HG03095 (cell line): ENCODE data around the gene HEATR9.
"Not testable (repeated sequence)": the region's sequence is repeated elsewhere in the genome, so short reads cannot be mapped to it uniquely, and the experiment has no call there.

Experiments used
- ATAC-seq: cut with Tn5 transposase; IDR thresholded peaks from one replicate; pipeline ENCODE4 v1.9.1; 2021; ENCODE audit warnings: moderate library complexity; ENCODE audit not compliant: unreplicated experiment

The HEATR9 gene, protein sequence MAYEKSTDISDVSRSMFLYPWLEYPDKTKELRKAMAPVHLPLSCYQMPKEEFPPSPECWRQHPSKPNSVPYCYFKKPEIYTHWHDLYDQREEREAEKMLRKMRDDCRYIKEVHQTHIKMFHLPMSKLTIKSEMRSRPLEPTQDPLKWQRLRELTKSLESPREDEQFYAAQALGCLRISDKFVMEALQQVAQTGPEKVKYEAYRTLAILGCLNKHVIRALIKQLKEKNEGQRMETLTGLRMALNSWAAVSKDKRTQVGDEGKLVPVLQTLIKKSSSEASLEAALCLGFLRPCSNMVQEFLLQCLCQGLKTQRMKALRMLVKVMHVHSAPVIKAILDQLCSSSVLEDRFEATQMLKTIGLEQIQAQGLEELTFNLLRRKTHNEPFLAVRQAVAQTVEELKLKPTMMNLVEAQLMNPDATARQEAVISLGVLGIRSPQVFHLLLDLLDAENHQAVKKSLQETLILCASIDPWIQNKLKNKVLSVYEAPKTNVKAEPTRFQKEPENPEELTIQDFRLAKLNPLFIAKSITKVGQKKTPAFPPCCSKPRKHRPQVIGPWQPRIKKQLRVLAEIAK

DNA sequence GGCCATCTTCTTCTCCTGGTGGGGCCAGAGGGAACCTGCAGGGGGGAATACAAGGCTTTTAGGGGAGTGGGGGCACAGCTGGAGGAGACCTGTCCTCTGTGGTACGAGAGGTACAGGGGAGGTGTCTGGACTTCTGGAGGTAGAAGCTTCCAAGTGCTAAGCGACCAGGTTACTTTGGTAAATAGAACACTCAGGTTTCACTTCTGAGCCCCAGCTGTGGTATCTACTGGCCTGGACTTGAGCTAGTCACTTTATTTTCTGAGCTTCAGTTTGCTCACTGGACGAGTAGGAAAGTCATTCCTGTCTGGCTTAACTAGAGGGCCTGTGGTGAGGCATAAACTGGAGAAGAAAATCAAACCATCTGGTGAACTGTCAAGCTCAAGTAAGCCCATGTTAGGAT lies at the start of gene HEATR9:
HEATR9 (minus strand) TSS at position 155 of the 400 bp plus-strand sequence; CDS start at position 6, 149 bp downstream.
- ATAC-seq: no peak

DNA sequence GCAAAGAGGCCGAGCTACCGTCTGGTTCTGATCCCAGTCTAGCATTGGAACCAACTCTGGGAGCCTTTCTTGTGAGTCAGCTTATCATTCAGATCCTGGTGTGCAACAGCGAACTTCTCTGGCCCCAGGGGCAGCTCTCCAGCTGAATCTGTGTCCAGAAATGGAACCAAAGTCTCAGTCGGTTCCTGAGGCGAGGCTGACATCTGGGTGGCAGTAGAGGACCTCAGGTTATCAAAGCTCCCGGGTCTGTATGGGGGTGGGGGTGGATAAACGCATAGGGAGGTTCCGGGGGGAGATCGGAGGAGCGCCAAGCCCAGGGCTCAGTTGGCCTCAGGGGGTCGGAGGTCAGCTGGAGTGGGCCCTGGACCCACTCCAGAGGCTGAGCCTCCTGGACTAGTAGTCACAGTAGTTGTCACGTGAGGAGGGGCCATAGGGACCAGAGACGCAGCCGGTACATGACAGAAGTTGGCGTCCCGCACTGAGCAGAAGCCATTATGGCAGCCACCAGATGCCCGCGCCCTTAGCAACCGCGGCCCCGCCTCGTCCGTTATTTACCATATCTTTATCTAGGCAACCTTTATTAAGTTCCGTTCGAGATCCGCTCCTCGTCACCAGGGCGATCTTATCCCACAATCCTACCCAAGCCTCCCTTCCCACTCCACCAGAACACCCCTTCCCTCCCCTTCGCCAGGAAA lies 49.0 kb upstream of the HEATR9 start:
- ATAC-seq: no peak

DNA sequence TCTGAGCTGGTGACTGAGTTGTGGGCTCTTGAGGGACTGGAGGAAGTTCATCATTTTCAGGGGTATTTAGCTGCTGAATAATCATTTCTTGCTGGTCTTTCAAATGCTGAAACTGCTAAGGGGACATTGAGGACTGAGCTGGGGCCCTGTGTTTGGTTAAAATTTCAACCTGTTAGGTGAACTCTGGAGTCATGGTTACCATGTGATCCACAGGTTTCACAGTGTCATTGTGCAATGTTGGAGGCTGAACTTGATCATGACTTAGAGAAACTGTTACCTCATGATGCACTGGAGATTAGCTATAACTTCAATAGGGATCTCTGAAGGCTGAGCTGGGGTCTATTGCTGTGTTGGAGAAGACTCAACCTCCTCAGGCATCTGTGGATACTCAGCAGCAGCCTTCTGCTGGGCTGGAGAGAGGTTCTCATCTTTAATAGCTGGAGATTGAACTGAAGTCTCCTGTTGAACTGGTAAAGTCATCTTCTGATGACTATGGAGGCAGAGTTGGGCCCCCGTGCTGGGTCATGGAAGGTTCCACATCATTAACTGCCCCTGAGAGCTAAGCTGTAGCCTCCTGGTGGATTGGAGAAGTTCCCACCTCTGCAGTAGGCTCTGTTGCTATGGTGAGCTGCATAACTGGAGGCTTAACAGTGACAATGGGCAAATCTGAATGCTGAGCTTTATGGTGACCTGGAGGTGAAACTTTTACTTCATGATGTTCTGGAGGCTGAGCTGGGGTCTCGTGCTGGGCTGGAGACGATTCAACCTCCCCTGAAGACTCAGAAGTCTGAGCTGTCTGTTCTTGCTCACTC lies 46.7 kb upstream of the HEATR9 start:
- ATAC-seq: no peak

DNA sequence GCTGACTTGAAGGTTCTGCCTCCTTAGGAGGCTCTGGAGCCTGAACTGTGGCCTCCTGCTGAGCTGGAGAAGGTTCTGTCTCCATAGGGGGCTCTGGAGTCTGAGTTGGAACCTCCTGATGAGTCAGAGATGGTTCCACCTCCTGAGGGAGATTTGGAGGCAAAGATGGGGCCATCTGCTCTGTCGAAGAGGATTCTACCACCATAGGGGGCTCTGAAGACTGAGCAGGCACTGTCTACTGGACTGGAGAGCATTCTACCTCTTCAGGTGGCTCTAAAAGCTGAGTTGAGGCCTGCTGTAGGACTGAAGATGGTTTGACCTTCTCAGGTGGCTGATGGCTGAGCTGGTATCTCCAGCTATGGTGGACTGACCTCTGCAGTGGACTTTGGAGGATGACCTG lies 45.7 kb upstream of the HEATR9 start:
- ATAC-seq: no peak

DNA sequence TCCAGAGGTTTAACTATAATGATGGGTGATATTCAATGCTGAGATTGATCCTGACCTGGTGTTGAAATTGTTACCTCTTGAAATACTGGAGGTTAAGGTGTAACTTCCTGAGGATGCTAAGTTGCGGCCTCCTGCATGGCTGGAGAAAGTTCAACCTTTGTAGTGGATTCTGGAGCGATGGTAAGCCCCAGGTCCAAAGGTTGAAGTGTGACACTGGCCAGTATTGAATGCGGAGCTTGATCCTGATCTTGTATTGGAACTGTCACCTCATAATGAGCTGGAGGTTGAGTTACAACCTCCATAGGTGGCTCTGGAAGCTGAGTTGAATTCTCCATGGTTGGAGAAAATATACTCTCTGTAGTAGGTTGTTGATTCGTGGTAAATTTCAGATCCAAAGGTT lies 44.9 kb upstream of the HEATR9 start:
- ATAC-seq: no peak

DNA sequence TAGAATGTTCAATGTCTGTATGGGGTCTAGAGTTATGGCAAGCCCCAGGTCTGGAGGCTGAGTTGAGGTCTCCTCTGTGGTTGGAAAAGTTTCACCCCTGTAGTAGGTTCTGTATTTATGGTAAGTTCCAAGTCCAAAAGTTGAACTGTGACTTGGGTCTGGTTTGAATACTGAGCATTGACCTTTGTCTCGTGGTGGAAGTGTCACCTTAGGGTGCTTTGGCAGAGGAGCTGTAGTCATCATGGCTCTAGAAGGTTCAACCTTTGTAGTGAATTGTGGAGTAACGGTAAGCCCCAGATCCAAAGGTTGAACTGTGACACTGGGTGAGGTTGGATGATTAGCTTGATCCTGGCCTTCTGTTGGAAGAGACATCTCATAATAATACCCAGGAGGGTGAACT lies 44.3 kb upstream of the HEATR9 start:
- no peak for ATAC-seq

DNA sequence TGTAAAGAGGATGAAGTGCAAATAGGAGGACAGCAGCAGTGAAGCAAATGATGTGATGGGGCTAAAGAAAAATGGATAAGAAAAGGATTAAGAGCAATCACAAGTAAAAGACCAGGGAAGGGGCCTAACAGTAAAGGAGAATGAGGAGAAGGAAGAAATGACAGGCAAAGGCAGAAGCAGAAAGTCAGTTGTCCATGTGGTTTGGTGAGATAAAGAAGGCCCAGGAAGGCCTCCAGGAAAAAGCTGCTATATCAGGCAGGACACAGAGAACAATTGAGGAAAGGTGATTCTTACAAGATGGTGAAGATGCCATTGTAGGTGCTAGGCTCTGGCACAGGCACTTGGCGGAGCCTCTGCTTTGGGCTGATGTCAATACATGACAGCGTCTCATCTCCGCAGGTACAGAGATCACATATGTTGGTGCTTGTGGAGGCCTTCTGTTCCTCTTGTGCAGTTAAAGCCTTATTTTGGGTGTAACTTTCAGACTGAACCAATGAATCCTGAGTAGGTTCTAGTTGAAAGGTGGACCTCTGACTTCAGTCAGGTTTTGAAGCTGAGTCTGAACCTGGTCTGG lies 43.7 kb upstream of the HEATR9 start:
- ATAC-seq: no peak

DNA sequence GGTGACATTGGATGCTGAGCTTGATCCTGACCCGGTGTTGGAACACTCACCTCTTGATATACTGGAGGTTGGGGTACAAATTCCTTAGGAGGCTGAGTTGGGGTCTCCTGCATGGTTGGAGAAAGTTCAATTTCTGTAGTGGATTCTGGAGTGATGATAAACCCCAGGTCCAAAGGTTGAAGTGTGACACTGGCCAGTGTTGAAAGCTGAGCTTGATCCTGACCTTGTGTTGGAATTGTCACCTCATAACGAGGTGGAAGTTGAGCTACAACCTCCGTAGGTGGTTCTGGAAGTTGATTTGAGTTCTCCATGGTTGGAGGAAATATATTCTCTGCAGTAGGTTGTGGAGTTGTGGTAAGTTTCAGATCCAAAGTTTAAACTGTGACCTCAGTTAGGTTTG lies 40.7 kb upstream of the HEATR9 start:
- no peak for ATAC-seq

DNA sequence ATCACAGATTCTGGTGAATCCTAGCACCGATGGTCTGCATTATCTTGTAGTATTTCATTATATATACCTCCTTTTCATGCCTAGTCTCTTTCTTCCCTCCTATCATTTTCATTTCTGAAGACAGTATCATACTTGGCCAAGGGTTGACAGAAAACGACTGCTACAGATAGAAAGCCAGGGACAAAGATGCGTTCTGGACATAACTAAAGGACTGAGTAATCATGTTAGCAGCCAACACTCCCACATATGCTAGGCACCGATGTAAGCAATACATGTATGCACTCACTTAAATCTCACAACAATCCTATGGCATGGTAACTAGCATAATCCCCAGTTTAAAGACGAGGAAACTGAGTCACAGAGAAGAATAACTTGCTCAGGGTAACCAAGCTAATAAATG lies 39.0 kb upstream of the HEATR9 start:
- ATAC-seq: no peak

DNA sequence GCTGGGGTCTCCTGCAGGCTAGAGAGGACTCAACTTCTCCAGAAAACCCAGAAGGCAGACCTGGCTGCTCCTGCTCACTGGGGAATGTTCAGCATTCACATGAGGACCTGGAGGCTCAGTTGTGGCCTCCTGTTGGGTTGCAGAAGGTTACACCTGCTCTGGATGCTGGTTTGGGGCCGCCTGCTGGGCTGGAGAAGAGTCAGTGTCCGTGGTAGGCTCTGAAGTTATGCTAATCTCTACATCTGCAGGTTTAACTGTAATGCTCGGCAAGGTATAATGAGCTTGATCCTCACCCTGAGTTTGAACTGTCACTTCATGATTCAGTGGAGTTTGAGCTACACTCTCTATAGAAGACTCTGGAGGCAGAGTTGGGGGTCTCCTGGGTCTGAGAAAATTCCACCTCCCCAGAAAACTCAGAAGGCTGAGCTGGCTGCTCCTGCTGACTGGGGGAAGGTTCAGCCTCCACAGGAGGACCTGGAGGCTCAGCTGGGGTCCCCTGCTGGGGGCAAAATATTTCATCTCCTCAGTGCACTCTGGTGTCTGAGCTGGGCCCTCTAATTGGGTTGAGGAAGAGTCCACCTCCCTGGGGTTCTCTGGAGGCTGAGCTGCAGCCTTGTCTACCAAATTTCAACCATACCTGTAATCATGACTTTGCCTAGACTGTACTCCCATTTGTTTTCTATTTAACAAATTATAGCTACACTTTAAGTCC lies 38.4 kb upstream of the HEATR9 start:
- ATAC-seq: no peak

DNA sequence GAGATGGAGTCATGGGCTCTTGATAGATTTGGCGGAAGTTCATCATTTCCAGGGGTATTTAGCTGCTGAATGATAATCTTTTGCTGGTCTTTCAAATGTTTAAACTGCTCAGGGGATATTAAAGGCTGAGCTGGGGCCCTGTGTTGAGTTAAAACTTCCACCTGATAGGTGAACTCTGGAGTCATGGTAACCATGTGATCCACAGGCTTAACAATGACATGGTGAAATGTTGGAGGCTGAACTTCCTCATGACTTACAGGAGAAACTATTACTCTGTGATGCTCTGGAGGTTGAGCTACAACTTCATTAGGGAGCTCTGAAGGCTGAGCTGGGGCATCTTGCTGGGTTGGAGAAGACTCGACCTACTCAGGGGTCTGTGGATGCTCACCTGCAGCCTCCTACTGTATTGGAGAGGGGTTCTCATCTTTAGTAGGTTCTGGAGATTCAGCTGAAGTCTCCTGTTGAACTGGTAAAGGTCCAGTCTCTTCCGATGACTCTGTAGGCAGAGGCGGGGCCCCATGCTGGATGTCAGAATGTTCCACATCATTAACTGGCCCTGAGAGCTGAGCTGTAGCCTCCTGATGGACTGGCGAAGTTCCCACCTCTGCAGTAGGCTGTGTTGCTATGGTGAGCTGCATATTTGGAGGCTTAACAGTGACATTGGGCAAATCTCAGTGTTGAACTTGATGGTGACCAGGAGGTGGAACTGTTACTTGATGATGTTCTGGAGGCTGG lies 37.7 kb upstream of the HEATR9 start:
- no peak for ATAC-seq

DNA sequence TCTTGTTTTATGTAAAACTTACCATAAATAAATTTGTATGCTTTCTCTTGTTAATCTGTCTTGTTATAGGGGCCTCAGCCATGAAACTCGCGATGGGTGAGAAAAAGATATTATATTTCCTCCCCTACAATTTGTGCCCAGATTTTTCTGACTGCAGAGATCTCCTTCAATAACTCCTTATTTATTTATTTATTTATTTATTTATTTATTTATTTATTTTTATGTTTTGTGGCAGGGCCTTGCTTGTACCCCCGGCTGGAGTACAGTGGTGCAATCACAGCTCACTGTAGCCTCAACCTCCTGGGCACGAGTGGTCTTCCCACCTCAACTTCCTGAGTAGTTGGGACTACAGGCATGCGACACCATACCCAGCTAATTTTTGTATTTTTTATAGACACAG lies 34.8 kb upstream of the HEATR9 start:
- ATAC-seq: no peak

DNA sequence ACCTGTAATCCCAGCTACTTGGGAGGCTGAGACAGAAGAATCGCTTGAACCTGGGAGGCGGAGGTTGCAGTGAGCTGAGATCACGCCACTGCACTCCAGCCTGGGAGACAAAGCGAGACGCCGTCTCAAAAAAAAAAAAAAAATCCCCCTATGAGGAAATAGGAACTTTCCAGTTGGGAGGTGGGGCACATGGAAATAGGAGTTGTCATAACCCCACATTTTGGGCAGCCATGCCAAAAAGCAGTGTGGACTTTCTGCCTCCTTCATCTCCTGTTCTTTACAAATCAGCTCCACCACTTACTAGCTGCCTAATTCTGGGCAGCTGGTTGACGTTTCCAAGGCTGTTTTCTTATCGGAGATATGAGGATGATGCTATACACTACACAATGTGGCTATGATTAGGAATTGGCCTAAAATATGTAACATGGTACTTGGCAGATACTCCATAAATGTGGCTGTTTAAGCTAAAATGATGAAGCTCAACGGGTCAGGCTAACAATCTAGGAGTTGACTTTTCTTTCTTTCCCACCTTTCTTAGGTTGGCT lies 33.0 kb upstream of the HEATR9 start:
- no peak for ATAC-seq

DNA sequence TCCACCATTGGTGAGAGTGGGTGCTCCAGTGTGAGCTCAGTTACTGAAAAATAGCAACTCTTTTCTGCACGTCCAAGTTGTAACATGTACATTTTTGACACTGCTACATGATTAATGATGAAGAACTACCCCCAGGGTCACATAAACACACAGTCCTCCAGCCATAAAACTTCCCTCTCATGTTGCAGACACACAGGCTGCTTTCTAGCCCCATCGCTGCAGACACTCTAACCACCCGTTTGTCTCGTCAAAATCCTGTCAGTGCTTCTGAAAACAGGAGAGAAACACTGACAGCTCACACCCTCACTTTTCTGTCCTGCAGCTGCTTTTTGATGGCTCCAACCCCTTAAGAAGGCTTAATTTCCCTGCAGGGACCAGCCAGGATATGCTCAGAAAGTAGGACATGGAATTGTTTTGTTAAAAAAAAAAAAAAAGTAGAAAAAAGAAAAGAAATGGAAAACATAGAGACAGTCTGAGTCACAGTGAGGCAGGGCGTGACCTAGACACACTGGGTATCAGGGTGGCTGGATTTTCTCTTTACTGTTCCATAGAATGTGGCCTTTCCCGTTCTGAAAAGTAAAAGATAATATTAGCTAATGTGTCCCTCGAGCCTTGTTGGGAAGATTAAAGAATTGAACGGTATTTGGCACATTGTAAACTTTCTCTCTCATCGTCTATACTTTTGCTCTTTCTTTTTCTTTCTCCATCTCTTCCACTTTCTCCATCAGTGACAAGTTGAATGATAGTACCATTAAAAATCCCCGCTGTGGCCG lies 32.2 kb upstream of the HEATR9 start:
- ATAC-seq: no peak

DNA sequence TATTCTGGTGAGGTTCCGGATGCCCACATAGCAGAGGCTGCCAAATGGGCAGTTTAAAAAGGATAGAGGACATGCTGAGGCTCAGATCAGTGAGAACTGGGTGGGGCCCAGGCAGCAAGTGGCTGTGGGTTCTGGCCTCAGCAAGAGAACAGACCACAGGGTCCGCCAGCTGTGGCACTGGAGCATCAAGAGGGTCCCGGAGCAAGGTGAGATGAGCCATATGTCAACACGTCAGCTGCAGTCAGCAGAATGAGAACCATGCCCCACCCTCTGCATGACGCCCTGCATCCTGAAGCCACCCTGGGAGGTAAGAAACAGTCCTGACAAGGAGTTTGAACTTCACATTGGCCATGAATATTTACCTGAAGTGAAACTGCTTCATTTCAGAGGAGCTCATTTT lies 31.6 kb upstream of the HEATR9 start:
- ATAC-seq: no peak

DNA sequence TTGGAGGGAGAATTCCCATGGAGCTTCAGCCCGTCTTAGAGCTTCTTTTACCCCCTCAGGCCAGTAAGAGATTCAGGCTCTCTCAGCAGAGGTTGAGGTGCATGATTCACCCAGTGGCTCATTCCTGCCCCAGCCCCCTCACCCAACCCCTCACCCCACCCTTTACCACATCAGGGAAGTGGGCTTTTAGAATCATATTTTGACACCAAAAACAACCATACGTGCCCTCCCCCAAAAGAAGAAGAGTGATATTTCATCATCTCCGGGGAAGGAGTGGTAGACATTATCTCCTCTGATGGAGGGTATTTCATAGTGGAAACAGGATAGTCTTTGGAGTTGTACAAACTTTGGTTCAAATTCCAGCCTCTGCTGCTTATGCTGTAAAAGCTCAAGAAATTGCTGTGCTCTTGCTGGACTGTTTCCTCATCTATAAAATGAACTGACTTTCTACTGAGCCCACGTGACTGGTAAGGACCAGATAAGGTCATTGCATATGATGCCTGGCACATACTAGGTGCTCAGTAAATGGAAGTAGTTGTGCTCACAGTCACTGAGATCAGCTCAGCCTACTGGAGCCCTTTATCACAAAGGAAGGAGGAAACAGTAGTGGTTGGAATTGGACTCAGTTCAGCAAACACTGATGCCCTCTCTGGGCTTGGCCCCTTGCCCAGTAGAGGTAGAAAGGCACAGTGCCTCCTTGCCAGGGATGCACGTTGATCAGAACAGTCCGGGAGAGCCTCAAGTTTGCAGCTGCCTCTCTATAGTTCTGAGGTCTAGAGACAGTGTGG lies 29.8 kb upstream of the HEATR9 start:
- no peak for ATAC-seq

DNA sequence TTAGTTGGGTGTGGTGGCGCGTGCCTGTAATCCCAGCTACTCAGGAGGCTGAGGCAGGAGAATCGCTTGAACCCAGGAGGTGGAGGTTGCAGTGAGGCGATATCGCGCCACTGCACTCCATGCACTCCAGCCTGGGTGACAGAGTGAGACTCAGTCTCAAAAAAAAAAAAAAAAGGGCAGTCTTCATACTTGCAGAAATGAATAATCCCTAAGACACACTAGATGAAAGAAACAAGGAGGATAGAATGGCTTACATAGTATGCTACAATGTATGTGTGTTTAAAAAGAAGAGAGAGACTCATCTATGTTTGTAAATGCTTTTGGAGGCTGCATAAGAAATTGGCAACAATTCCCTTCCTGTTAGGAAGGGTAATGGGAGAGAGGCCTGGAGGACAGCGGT lies 29.1 kb upstream of the HEATR9 start:
- not testable (repeated sequence) for ATAC-seq
